HG03095 (cell line): ENCODE measurements around the gene DRD4.
"Not testable (repeated sequence)": the region's sequence is repeated elsewhere in the genome, so short reads cannot be mapped to it uniquely, and the experiment has no call there.

Experiments used
- ATAC-seq: cut with Tn5 transposase; IDR thresholded peaks from one replicate; pipeline ENCODE4 v1.9.1; 2021; ENCODE audit warnings: moderate library complexity; ENCODE audit not compliant: unreplicated experiment

Gene DRD4

DNA sequence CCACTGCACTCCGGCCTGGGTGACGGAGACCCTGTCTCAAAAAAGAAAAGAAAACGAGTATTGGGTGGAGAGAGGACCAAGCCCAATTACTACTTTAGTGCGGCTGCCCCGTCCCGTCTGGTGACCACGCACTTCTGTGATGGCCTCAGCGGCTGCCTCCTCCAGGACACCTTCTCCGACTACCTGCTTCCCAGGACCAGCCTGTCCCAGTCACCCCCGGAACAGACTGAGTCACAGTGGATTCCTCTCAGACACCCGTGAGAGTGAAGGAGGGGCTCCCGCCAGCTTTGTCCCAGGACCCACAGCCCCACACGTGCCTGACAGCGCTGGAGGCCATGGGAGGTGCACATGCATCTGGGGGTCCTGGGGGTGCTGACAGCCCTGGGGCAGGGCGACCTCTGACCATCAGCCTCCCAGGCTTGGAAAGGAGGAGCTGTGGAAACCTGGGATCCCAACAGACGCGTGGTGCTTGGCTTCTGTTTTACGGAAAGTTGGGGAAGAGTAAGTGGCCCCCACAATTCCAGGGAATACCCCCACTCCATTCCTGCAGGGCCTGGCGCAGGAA, 4.8 kb downstream of the DRD4 start:
- no peak for ATAC-seq

DNA sequence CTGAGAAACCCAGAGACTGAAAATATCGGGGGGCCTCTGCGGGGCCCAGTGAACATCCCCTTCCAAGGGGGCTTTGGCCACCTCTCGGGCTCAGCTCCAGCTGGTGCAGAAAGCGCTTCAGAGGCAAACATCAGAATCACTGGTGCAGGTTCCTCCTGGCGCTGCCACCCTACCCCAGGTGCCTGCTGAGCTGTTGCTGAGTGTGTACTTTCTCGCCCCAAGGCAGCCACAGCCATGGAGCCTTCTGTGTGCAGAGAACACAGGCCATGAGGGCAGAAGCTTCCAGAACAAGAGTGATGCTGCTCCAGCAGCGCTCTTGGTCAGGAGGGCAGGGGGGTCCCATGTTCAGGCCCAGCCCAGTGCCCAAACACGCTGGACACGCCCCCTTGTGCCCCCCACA, 6.3 kb downstream of the DRD4 start:
- ATAC-seq: no peak

GRCh38 chr11:643849-644738, 7.0 kb downstream of the DRD4 start:
- ATAC-seq: no peak

GRCh38 chr11:645536-645935, 8.5 kb downstream of the DRD4 start:
- ATAC-seq: no peak

GRCh38 chr11:646214-646613, 9.1 kb downstream of the DRD4 start:
- no peak for ATAC-seq

- ATAC-seq: not testable (repeated sequence)
Observed at GRCh38 chr11:647672-648158, 10.6 kb downstream of the DRD4 start.

GRCh38 chr11:650482-650881, 13.4 kb downstream of the DRD4 start:
- ATAC-seq: no peak

DNA sequence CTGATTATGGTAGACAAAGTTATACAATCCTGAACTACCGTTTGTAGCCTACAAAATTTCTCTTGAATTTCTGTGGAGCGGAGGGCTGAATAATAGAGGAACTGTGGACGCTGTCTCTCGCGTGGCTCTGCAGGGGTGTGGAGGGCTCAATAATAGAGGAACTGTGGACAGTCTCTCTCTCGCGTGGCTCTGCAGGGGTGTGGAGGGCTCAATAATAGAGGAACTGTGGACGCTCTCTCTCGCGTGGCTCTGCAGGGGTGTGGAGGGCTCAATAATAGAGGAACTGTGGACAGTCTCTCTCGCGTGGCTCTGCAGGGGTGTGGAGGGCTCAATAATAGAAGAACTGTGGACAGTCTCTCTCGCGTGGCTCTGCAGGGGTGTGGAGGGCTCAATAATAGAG, 16.1 kb downstream of the DRD4 start:
- ATAC-seq: not testable (repeated sequence)

GRCh38 chr11:653837-654236, 16.8 kb downstream of the DRD4 start:
- no peak for ATAC-seq

GRCh38 chr11:654444-654843, 17.4 kb downstream of the DRD4 start:
- ATAC-seq: not testable (repeated sequence)

DNA sequence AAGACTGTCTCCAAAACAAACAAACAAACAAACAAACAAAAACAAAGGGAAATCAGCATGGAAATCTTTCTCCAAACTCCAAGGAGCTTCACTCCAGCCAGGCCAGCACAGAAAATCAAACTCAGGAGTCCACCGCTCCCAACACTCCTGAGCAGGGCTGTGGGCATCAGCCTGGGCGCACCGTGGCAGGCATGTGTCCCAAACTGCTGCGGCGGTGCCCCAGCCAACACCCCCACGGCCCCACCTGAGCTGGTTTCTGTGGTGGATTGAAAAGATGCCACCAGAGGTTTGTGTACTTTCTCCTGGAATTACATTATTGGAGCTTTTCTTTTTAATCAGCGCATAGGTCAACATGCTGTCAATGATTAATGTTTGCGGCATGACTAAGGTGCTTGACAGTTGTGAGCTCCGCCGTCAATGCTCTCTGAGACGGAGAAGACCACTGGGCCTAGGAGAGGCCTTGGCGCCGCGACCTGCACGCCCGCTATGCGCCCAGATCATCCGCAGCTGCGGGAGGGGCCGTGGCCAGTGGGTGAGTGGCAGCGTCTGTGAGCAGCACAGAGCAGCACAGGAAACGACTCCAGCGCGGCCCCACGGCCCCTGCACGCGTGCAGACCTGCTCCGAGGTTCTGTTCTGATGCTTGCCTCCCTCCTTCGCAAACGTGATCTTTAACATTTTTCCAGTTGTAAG, 18.1 kb downstream of the DRD4 start:
- ATAC-seq: no peak

DNA sequence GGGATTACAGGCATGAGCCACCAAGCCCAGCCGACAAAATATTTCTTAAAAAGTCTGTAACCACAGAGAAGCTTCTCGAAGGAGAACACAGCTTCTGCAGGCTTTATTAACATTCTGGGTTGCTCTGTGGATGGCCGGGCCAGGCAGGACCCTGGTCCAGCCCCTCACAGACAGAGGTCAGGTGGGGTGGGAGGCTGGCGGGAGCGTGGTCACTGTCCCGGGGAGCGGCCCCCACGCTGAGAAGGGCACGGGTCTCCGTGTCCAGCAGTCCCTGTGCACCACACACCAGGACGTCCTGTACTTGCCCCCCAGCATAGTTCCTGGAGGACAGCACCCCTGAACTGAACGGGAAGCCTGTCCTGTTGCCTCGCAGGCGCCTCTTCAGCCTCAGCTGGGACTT, 19.4 kb downstream of the DRD4 start:
- ATAC-seq: no peak

- no peak for ATAC-seq
Observed at GRCh38 chr11:656866-657265, 19.8 kb downstream of the DRD4 start.

GRCh38 chr11:657691-658126, 20.6 kb downstream of the DRD4 start:
- ATAC-seq: no peak

GRCh38 chr11:659532-660085, 22.5 kb downstream of the DRD4 start:
- no peak for ATAC-seq

DNA sequence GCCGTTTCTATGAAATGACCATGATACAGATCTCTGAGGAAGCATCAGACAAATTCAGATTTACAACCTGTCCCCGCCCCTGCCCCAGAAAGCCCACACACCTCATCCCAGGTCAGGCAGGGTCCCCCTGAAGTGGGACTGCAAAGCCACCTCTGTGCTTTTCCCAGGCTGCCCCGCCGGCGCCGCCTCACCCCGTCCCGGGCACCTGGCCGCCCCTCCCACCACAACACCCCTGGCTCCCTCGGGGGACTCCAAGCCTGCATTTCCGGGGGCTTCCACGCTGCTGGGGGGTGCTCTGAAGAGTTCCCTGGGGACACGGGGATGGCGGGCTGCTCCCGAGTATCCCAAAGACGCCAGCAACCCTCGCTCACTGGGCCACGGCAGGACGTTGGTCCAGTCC, 23.2 kb downstream of the DRD4 start:
- no peak for ATAC-seq

GRCh38 chr11:660681-661444, 23.8 kb downstream of the DRD4 start:
- ATAC-seq: no peak

DNA sequence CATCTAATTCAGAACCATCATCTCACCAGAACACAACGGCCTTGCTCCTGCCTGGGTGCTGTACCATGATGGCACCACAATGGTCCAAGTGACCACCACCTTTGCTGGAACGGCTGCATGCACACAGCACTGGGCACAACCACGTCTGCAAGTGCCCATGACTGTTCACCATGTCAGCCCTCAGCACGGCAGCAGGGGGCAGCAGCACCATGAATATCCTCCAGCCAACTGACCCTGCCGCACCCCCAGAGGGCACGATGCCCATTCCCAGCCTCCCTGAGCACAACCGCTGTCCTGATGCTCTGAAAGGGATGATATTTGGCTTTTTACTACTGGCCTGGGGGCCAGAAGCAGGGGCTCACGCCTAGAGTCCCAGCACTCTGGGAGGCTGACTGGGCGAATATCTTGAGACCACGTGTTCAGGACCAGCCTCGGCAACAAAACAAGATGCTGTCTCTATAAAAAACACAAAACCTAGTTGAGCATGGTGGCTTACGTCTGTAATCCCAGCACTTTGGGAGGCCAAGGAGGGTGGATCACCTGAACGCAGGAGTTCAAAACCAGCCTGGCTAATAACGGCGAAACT, 25.7 kb downstream of the DRD4 start:
- no peak for ATAC-seq

GRCh38 chr11:665062-665703, 28.1 kb downstream of the DRD4 start:
- ATAC-seq: no peak
